ENCODE measurements around the gene STARD10.

DNA sequence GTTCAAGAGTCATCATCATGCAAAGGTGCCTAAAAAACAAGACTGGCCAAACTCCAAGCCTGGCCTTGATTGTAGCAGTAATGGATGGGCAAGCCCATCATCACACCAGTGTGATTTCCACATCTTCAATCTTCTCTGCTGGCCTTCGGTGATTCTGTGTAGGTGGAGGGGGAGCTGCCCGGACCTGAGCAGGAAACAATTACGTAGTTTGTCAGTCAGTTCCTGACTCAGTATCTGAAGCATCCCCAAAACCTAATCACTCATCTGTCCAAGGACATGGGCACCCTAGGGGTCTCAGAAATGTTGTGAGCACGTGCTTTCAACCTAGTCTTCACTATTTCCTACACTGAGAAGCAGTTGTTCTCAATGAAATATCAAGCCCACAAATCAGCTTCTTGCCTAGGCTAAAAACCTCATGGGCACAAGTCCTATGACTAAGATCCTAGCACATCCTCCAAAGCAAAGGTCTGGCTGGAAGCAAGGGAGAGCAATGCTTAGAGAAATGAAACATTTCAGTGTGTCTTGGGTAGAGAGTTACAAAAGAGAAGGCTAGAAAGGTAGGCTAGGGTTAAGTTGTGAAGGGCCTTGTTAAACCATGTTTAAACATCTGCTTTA is 45.0 kb upstream of the STARD10 start:
- TF ChIP-seq CTCF (IDR thresholded peaks at IDR 0.05): no peak
- TF ChIP-seq POLR2A (IDR thresholded peaks at IDR 0.05): no peak
